Dermis blood vessel endothelial cell (primary cell): ENCODE data around the gene CNTNAP2. TPM values are rescaled to one million over a fixed set of nuclear protein-coding genes. Genes with fewer than 3 reads are reported as not detected.

Source experiments
- DNase-seq: peaks from one replicate; pipeline ENCODE4 v3.0.0; 2010
- total RNA-seq: library from RNA; depleted of rRNA; stranded (reverse); fragments of >200 nt; gene quantifications from 2 replicates; pipeline ENCODE4 v1.2.3, GENCODE V29; 2014

The CNTNAP2 gene
- total RNA-seq, 1 donor from 2014 or later: not detected

DNA sequence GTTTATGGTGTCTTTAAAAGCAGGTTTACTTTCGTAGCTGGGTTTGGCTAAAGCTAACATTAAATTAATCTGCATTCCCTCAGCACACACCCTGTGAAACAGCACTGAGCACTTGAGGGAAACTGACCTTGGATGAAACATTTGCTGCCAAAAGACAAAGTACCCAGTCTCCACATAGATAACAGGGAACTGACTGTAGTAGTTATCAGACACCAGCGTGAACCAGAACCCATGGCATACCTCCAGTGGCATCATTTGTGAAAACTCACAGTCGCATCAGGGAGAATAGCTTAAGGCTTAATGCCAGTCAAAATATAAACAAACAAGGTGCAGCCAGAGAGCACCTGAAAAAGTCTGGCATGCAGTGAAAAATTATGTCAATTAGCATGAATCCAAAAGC, 2116.2 kb downstream of the CNTNAP2 start:
- no peak for DNase-seq

DNA sequence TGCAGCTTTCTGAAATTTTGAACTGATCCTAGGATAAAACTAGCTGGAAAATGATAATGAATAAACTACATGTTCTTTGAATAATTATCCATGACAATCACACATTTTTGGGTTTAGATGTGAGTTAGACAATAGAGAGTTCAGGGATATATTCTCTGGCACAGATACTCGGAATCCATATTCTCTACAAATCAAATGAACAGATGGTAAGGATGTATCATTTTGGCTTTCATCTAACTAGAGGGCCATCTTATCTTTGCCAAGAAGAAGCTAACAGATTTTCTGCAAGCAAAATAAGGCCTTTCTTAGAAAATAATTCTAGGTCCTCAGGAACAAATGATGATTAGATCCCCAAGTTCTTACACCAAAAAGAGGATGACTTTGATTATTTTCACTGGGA, 2118.1 kb downstream of the CNTNAP2 start:
- no peak for DNase-seq

DNA sequence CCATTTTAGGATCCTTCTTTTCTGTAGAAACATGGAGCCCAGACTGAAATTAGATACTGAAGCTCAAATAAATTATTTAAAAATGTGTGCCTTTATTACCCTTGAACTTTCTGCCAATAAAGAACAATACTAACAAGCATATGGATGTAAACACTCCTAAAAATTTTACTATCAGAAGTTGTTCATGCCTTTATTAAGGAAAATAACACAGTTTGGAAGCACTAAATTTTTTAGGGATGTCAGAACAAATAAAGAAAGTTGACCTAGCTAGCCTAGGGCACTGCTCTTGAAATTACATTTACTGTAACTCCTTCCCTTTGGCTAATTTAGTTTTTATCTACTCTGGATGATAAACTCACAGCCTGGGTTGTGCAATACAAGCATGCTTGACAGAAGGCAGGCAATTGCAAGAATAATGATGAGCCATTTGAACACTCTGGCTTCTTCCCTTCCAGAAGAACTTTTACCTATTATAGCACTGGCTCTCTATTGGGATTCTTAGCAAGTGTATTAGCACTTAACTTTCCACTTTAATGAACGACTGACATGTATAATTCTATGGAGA, 2122.2 kb downstream of the CNTNAP2 start:
- no peak for DNase-seq

DNA sequence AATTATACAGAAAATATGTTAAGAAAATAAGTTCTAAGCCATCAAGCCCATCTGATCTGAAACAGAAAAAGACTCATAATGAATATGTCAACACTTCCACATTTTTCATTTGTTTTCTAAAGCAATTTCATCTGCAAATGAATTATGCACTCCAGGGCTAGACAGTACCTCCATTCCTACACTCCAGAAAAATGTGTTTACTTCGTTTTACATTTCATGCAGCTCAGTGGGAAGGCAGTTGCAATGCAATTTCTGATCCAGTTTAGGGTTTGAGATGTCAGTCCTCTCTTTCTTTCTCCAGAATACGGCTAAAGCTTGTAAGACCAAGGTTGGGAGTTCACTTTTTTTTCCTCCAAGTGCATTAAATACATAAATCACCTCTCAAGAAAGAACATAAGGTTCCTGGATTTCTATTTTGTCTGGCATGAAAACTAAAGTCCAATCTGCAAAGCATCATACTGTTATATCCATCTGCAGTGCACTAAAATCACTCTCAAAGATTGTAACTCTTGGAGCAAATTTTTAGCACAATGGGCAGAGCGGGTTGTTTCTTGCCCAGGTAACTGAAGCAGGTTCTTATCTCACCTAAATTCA, 2125.2 kb downstream of the CNTNAP2 start:
- DNase-seq: no peak

DNA sequence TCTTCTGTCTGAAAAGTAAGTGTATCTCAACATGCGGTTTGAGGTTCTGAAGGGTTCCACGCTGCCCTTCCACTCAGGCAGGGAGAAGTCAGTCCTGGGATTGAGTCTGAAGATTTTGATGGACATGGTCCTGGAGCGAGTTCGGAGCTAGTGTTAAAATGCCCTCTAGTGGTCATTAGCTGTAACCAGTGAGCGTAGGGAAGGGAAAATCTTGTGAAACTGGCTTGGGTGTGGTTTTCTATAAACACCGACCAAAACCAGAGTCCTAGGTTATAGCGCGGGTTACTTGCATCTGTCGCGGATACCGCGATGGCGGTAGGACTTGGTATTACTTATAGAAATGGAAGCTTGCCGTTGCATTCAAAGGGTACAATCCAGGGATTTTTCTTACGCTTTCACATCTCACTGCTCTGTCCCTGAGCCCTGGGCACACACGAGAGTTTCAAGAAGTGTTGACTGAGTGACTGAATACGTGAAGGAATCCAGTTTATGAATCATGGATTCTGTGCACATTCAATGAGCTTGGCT, 2125.8 kb downstream of the CNTNAP2 start:
- peak; percentile 49 for DNase-seq

DNA sequence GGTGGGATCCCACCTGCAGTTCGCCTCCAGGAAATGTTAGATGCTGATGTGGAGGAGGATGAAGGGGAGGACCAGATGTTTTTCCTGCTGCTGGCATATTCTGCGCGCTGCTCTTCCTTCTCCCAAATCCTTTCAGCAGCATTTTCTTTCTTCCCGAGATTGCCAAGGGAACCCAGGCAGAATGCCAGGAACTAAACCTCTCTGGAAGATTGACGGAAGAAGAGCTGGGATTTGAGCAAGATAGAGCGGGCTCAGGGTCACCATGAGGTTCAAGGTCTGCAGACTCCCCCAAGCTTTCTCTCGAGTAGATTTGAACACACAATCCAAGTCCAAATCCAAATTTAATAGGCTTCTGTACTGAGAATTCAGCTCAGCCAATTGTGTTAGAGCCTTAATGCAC, 2128.8 kb downstream of the CNTNAP2 start:
- DNase-seq: no peak

DNA sequence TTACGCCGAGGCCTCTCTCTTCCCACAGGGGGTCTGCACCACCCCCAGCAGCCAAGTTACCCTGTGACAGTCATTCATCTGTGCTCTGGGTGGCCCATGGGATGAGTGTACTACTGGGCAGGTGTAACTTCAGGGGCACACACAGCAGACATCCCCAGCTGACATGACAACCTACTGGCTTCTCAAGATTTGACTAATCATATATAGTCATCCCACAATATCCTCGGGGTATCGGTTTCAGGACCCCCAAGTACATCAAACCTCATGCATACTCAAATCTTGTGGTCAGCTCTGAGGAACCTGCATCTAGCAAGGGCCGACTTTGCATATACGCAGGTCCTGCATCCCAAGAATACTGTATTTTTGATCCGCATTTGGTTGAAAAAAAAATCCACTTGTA, 2137.0 kb downstream of the CNTNAP2 start:
- DNase-seq: no peak

DNA sequence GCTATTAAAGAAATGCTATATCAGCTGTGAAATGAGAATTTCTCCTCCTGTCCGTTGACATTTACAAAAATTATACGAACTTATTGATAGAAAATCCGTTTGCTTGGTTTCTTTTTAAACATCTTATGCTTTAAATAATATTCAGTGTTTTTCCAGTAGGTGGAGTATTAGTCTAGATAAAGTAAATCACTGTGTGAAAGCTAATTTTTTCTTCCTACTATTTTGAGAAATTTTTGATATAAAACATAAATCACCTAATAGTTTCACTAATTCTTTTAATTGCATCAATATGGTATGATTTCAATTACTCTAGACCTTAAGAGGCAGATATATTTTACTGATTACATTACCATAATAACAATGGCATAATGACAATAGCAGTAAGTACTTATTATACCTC, 2138.7 kb downstream of the CNTNAP2 start:
- DNase-seq: no peak

DNA sequence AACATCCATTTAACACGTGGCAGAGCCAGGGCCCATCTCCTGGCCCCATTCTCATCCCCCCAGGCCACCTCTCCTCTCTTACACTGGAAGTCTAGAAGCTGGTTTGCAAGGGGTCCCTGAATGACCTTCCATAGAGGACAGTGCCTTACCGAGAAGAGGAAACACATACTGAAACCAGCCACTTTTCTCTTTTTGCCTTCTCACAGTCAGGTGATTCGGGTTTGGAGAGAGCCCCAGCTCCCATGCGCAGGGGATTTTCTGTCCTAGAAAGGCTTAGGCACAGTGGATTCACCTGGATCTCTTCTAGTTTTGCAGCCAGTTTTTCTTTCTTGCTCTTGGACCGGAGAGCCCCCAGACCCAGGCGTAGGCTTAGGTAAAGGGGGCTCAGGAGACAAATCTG, 2139.8 kb downstream of the CNTNAP2 start:
- DNase-seq: no peak

DNA sequence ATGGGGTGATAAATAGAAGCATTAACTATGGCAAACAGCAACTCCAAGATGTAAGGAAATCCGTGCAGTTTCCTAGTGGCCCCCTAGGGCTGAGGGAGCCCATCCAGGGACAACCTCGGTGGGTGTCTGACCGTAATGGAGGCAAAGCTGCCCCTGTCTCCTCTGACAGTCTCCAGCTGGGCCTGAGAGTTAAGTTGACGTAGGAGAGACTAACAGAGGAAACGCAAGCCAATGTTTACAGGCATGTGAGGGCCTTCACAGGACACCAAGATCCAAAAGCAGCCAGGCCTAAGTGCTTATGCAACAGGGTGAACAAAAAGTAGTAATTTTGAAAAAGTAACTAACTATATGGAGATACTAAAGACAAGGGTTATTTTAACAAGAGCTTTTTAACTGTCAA, 2144.0 kb downstream of the CNTNAP2 start:
- DNase-seq: no peak

DNA sequence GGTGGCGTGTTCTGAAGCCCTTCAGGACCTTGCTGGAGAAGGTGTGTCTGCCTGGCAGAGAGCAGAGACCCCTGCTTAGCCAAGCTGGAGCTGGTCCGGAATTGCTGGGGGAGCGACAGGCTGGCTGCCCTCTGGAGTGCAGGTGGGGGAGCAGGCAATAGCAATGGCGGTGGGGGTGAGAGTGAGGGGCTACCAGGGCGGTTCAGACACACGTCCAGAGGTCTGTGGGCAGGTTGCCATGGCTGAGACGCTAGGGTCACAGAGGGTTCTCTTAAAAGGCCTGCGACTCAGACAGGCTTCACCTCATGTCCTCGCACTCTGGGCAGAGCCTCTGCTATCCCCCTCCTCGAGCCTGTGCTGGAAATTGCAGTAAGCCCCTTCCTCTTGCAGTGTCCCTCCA, 2144.9 kb downstream of the CNTNAP2 start:
- no peak for DNase-seq

DNA sequence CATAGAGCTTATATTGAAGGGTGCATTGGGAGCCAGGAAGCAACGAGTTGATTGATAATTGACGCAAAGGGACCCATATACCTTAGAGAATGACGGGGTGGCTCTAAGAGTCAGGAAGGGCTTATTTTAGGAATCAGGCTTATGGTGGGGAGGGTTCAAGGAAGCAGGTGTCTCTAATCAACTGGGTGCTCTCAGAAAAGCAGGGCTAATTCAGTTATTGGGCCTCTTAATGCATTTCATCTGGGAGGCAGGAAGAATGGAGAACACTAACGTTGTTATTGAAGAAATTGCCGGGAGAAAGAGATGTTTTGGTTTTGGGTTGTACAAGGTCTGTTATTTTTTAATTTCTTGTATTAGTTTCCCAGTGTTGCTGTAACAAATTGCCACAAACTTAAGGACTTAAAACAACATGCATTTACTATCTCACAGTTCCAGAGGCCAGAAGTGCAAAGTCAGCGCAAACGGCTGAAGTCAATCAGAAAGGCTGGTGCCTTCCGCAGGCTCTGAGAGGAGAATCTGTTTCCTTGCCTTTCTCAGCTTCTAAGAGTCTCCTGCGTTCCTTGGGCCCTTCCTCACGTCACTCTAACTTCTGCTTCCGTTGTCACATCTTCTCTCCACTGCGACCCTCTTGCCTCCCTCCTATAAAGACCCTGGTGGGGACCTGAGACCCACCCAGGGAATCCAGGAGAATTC, 2145.5 kb downstream of the CNTNAP2 start:
- DNase-seq: no peak

DNA sequence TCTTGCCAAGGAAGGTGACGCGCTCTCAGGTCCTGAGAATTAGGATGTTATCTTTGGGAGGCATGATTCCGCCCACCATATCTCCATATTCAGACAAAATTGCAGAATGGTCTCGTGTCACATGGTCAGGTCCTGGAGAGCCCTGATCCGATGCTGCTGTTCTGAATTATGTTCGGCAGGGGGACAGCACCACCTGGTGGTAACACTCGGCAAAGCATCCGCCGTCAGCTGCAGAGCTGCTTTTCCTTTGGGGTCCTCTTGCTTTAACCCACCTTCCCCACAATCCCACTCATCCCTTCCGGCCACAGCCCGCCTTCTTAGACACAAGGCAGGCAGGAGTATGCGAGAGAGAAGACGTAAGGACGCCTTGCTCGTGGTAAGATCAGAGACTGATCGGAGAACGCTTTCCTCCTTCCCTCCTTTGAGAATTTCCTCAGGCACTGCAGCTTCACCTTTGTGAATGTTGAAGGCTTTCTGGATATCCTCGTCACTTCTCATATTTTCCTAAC, 2146.2 kb downstream of the CNTNAP2 start:
- DNase-seq: peak; percentile 62

DNA sequence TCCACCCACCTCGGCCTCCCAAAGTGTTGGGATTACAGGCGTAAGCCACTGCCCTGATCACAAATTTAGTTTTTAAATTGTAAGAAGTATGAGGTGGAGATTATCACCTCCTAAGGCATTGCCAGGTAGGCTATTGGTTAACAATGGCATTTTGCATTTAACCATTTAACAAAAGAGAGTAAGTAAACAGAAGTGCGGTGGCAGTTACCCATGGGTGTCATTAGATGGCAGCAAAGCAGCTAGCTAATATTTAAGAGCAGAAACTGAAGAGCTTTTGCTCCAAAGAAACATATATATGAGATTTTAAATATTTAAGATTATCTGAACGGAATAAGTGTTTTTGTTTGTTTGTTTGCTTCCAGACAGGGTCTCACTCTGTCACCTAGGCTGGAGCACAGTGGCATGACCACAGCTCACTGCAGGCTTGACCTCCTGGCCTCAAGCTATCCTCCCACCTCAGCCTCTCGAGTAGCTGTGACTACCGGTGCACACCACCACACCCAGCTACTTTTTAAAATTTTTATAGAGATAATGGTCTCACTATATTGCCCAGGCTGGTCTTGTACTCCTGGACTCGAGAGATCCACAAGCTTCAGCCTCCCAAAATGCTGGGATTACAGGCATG, 2148.4 kb downstream of the CNTNAP2 start:
- peak; percentile 50 for DNase-seq

DNA sequence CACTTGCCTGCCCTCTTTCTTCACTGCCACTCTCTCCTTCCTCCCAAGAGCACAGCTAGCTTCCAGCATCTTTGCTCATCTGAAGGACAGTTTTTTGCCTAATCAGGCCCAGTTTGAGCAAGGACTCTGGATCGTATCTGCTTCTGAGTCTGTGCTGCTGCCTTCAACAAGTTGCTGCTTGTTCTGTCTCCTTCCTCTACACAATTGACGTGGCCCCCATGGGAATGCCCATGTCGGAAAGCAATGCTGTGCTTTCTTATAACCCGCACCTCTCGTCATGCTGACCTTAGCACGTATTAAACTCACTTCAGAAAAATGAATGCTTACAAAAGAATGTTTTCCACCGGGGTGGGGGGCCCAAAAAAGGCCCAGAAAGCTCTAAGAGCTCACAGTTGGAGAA, 2149.3 kb downstream of the CNTNAP2 start:
- no peak for DNase-seq

DNA sequence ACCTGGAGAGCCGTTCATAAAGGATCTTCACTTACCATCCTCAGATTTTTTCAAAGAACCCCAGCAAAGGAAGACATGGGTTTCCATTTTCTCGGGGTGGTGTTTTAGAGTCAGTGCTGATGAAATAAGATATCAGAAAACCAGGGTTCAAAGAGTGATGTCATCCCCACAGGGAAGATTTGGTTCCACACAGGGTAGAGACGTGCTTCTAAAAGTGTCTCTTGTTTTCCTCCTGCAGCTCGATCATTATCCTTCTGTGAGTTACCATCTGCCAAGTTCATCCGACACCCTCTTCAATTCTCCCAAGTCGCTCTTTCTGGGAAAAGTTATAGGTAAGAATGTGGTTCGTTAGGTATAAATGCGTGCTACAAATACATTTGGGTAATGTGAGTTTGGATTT, 2150.2 kb downstream of the CNTNAP2 start:
- DNase-seq: no peak

DNA sequence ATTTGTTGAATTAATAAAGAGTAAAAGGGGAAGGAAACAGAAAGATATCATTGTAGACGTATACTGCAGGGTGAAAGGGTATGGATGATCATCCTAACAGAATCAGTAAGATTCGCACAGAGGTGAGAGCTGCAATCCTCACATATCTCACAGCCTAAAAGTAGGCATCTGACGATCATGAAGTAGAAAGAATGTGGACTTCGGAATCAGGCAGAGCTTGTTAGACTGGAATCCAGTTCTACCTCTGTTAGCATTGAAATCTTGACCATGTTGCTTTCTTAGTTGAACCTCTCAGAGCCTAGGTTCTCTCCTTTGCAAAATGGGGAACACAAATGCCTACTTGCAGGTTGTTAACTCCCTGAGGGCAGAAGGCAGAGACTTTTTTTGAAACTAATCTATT, 2154.0 kb downstream of the CNTNAP2 start:
- DNase-seq: no peak

DNA sequence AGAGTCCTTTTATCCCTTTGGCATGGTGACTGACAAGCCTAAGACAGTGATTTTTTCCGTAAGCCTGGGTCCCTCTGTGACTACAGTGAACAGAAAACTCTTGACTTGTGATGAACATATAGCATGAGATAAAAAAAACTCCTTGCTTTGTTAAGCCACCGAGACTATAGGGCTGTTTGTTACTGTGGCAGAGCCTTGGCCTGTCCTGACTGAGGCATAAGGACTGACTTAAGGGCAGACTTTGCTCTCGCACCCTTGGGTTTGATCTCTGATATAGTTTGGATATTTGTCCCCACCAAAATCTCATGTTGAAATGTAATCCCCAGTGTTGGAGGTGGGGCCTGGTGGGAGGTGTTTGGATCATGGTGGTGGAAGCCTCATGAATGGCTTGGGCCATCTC, 2157.5 kb downstream of the CNTNAP2 start:
- no peak for DNase-seq

DNA sequence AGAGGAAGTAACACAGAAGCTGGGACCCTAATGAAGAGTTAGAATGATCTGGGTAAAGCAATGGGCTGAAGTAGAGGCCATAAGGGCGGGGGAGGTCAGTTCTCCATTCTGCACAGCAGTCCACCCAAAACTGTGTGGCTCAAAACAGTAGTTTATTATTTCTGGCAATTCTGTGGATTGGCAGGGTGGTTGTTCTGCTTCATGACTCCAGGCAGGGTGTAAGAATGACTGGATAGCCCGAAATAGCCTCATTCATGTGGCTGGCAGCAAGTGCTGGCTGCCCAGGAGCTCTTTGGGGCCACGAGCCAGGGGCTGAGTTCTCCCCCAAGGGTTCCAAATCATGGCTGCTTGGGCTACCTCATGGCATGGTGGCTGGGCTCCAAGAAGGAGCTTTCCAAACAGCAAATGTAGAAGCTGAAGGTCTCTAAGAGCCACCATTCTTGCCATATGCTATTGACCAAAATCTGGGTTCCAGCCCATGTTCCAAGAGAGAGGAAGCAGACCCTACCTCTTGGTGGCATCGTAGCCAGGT, 2158.8 kb downstream of the CNTNAP2 start:
- DNase-seq: no peak

DNA sequence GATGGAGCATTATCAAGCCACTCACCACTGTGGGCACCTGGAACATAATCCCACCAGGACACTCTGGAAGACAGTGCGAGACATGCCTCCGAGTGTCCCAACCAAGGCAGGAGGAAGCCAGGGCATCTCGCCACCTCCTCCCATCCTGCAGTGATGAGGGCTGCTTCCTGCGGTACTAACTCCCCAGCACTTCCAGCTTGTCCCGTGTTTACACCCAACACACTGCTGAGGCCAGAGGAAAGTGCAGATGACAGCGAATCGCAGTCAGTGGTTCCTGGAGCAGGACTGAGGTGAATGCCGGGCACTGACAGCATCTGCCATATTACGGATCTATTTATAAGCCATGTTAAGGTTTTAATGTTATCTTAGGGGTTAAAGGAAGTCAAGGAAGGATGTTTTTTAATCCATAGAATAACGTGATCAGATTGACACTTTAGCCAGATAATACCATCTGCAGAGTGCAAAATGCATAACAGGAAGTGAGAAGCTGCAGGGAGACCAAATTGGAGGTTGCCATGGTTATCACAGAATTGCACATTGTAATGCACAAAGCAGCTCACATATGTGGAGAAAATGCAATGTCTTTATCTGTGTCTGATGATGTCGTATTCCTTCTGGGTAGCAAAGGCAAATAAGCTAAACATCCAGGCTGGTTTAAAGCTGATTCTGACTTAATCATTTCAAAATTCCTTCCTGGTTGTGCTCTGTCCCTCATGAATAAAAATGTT, 2159.9 kb downstream of the CNTNAP2 start:
- no peak for DNase-seq

DNA sequence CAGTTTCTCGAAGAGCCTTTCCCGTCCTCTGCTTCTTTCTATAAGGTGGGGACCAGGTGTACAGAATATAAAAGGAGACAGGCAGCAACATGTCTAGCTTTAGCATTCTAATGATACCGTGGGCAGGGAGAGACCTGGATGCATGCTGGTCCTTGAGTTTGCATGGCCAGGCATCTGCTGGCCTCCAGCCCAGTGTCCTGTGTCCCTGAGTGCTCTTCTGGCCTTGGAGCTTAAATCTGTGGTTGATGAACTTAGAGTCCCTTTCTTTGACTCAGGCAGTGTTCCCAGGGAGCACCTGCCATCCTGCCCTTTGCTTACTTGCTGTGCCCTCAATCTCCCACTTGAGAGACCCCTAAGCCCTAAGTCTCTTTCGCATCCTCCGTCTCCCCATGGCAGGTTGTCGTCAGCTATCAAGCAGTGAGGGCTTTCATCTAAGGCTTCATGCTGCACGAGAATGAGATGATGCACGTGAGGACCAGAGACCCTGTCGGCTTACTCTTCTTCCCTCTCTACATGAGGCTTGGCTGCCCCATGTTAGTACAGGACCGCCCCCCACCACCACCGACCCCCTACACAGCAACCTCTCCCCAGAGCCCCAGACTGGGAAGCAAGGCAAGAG, 2160.6 kb downstream of the CNTNAP2 start:
- no peak for DNase-seq

DNA sequence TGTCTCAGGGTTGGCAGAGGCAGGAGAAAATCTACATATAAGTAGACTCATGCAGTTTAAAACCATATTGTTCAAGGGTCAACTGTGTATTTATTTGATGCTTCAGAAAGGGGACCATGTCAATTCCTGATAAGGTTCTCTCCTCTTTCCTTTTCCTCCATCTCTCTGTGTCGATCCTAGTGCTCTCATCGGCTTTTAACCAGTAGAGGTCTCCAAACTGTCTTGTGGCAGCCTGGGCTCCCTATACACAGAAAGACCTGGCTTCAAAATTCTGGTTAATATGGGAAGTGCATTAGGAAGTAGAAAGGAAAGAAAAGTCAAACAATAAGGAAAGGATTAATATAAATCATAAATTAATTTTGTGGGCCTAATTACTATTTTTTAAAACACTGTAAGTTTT, 2169.5 kb downstream of the CNTNAP2 start:
- DNase-seq: no peak
